Endothelial cell of umbilical vein (primary cell): Measurements from ENCODE around the gene IAPP. TPM values are rescaled to one million over a fixed set of nuclear protein-coding genes. Genes with fewer than 3 reads are reported as not detected.

Experiments used
- BruUV-seq: library from RNA; stranded (reverse); fragments of 400-500 nt; replicated peaks from 2 replicates; lab custom pipeline; 2021; lab: Mats Ljungman, UMichigan
- CTCF ChIA-PET: fragments of 300-600, 350-600 bp; sonication (Branson Sonifier 250); formaldehyde crosslinking; loops from one replicate; lab custom pipeline; 2021; ENCODE audit warnings: antibody characterized with exemption, inconsistent platforms; lab: Charles Lee
- POLR2A ChIA-PET: fragments of 300-600, 350-600 bp; sonication (Branson Sonifier 250); formaldehyde crosslinking; loops from one replicate; lab custom pipeline; 2021; ENCODE audit warnings: antibody characterized with exemption, inconsistent platforms; lab: Charles Lee
- DNase-seq: peaks from one replicate; pipeline ENCODE4 v3.0.0-alpha.2; 2011; ENCODE audit warnings: low read depth, low spot score
- FAIRE-seq: peaks from 2 replicates; lab custom pipeline; 2011; peaks lifted over from hg19 to GRCh38; lab: Jason Lieb, UNC
- H2AFZ ChIP-seq: 2 replicates; pipeline ENCODE4 v1.6.0; 2012; ENCODE audit warnings: low read depth, low read length, control low read depth, inconsistent platforms
- H3K27ac ChIP-seq: 2 replicates; pipeline ENCODE4 v1.5.1; 2011; ENCODE audit warnings: low read depth, mild to moderate bottlenecking, control low read depth, low read length, moderate library complexity; ENCODE audit not compliant: insufficient read depth
- H3K27me3 ChIP-seq, 2 experiments: 2 replicates each; pipeline versions ENCODE4 v1.6.0 to v1.6.1; 2011; ENCODE audit warnings: low read length in 2 of 2, mixed read lengths in 1 of 2; ENCODE audit not compliant: control insufficient read depth in 2 of 2, insufficient read depth in 2 of 2
- H3K36me3 ChIP-seq, 2 experiments: 2 replicates in 1 of 2; 3 replicates in 1 of 2; pipeline ENCODE4 v1.5.1; 2011; ENCODE audit warnings: low read length in 2 of 2, mild to moderate bottlenecking in 1 of 2, moderate library complexity in 1 of 2; ENCODE audit not compliant: control insufficient read depth in 2 of 2, insufficient read depth in 2 of 2; ENCODE audit errors: extremely low read depth in 1 of 2
- H3K4me1 ChIP-seq: 3 replicates; pipeline ENCODE4 v1.5.1; 2011; ENCODE audit warnings: mild to moderate bottlenecking, low read length; ENCODE audit not compliant: control insufficient read depth, insufficient read depth; ENCODE audit errors: extremely low read depth
- H3K4me2 ChIP-seq: 2 replicates; pipeline ENCODE4 v1.6.1; 2011; ENCODE audit warnings: low read length, control low read depth, mixed read lengths; ENCODE audit not compliant: insufficient read depth
- H3K4me3 ChIP-seq, 3 experiments: fragments of 200-600 bp in 1 of 3; sonication (generic), shearing (Covaris generic) in 1 of 3; replicated peaks in 1 of 3; 2 replicates each; pipeline ENCODE4 v1.5.1; 2011 to 2016; ENCODE audit warnings: control low read depth in 3 of 3, low read length in 3 of 3, mild to moderate bottlenecking in 2 of 3, inconsistent platforms in 1 of 3, low read depth in 1 of 3, moderate library complexity in 1 of 3; ENCODE audit not compliant: insufficient read depth in 1 of 3
- H3K79me2 ChIP-seq: 2 replicates; pipeline ENCODE4 v1.6.0; 2012; ENCODE audit warnings: low read length, inconsistent platforms; ENCODE audit not compliant: control insufficient read depth, insufficient read depth
- H3K9ac ChIP-seq: replicated peaks from 2 replicates; pipeline ENCODE3; 2011; ENCODE audit warnings: low read length, control low read depth; ENCODE audit not compliant: insufficient read depth; ENCODE audit errors: extremely low read depth
- H3K9me1 ChIP-seq: replicated peaks from 3 replicates; pipeline ENCODE4 v1.6.0; 2011; ENCODE audit warnings: mild to moderate bottlenecking, low read length; ENCODE audit not compliant: control insufficient read depth, insufficient read depth; ENCODE audit errors: extremely low read depth
- H3K9me3 ChIP-seq: replicated peaks from 2 replicates; pipeline ENCODE4 v1.5.1; 2012; ENCODE audit warnings: low read length, inconsistent platforms; ENCODE audit not compliant: control insufficient read depth, insufficient read depth
- H4K20me1 ChIP-seq: replicated peaks from 2 replicates; pipeline ENCODE3; 2011; ENCODE audit warnings: mild to moderate bottlenecking, low read length; ENCODE audit not compliant: control insufficient read depth, insufficient read depth; ENCODE audit errors: extremely low read depth
- JUN ChIP-seq: IDR thresholded peaks from 2 replicates; pipeline ENCODE4 v1.6.1; 2011; ENCODE audit warnings: borderline replicate concordance, low read depth; ENCODE audit not compliant: insufficient read length, insufficient read depth
- POLR2A ChIP-seq: IDR thresholded peaks from 2 replicates; pipeline ENCODE4 v1.6.1; 2012; ENCODE audit warnings: low read depth, mild to moderate bottlenecking, control low read depth, low read length
- POLR2AphosphoS5 ChIP-seq: IDR thresholded peaks from 2 replicates; pipeline ENCODE4 v1.6.1; 2012; ENCODE audit warnings: low read depth, mild to moderate bottlenecking, control low read depth, low read length, moderate library complexity; ENCODE audit not compliant: insufficient read depth
- dilution Hi-C: fragments of 300-500 bp; cut with MboI; formaldehyde crosslinking; loops from one replicate; pipeline ENCODE4 v1.15.0; 2019; ENCODE audit warnings: low sequenced_read_pairs; ENCODE audit not compliant: extremely low pct_ligation_motif_present
- intact Hi-C: fragments of 100-400 bp; cut with micrococcal nuclease; formaldehyde crosslinking; loops from one replicate; pipeline ENCODE4 v1.10.0; 2022
- polyA plus RNA-seq, 4 experiments: library from polyadenylated mRNA; depleted of rRNA in 3 of 4; stranded (reverse) in 3 of 4; unstranded in 1 of 4; fragments of >200 nt; gene quantifications; 2 replicates each; pipeline versions ENCODE4 v1.2.1 to v1.2.3, GENCODE V29; 2011 to 2012; ENCODE audit warnings: missing spikeins in 1 of 4
- total RNA-seq: library from RNA; stranded (reverse); gene quantifications from 2 replicates; pipeline ENCODE4 v1.2.3, GENCODE V29; 2021

The IAPP gene
- total and polyA plus RNA-seq, 2 donors (not counting 3 experiments of a cell fraction or from before 2014, with no cell fraction given) = not detected

DNA sequence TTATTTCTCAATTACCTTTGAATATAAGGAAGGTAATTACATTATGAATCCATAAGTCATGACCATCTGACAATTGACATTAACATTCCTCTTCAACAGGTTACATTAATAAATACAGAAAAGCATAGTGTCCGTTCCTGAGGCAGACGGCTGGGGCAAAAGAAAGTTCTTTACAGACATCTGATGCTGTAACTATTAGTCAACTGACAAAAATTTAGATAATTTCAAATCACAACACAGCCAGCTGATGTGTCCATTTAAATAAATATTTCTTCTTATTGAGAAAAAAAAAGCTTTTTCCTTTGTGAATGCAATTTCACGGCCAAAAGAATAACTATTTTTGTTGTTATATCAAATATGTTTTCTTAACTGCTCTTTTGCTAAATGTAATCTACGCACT is 55.5 kb downstream of the IAPP start:
- TF ChIP-seq POLR2AphosphoS5 (no peak), POLR2A (peak; percentile 23), JUN (peak; percentile 3)
- Histone ChIP-seq H3K27me3 (no peaks in the 10 kb centered on the region), H3K9ac (peak overlapping the region; percentile 50), H2AFZ (peak overlapping the region; percentile 65), H3K27ac (peak overlapping the region; percentile 77), H4K20me1 (no peaks in the 10 kb centered on the region), H3K36me3 (no peaks in the 10 kb centered on the region), H3K9me3 (no peaks in the 10 kb centered on the region), H3K79me2 (no peaks in the 10 kb centered on the region), H3K4me1 (peaks cover 13% of the 10 kb centered on the region), H3K4me3 (no peak overlapping the region), H3K9me1 (no peaks in the 10 kb centered on the region), H3K4me2 (peak overlapping the region; percentile 62)
- POLR2A ChIA-PET = interaction anchor here (0.6 to 0.7 kb wide), 3 partner anchors 9 to 21 kb away, joined by 3 to 5 read pairs (median 3); partner anchors contain the start of gene PYROXD1
- FAIRE-seq (peak; percentile 8), DNase-seq (peak; percentile 56)
- CTCF ChIA-PET = interaction anchor here (0.8 to 1.7 kb wide), 4 partner anchors 9 to 132 kb away, joined by 3 to 9 read pairs (median 4); partner anchors contain the start of gene PYROXD1
- dilution Hi-C loops = no loop called here
- BruUV-seq = no TSS peak
- intact Hi-C loops = no loop called here

Other genes with a start within 250 kb of the IAPP start
- gene SLCO1B1, start 241.7 kb upstream of the IAPP start, total RNA-seq = not detected in 2 replicates
- gene SLCO1B1, start 241.7 kb upstream of the IAPP start, polyA plus RNA-seq = not detected in 2 replicates
- not detected in 2 replicates for gene SLCO1A2, start 38.0 kb upstream of the IAPP start, total RNA-seq
- gene SLCO1A2, start 38.0 kb upstream of the IAPP start, polyA plus RNA-seq = not detected in 2 replicates
- gene PYROXD1, start 64.8 kb downstream of the IAPP start, total RNA-seq = 10.1 and 12.0 TPM in 2 replicates
- 3.7 and 5.3 TPM in 2 replicates for gene PYROXD1, start 64.8 kb downstream of the IAPP start, polyA plus RNA-seq
- gene RECQL, start 128.7 kb downstream of the IAPP start, total RNA-seq = 50.3 and 51.4 TPM in 2 replicates
- gene RECQL, start 128.7 kb downstream of the IAPP start, polyA plus RNA-seq = 5.7 and 9.3 TPM in 2 replicates
- gene GOLT1B, start 128.9 kb downstream of the IAPP start, total RNA-seq = 50.5 and 59.4 TPM in 2 replicates
- 21.9 and 44.4 TPM in 2 replicates for gene GOLT1B, start 128.9 kb downstream of the IAPP start, polyA plus RNA-seq
- not detected in 2 replicates for gene SPX, start 153.4 kb downstream of the IAPP start, total RNA-seq
- 0.06 TPM in 1 of 2 replicates, not detected in the other for gene SPX, start 153.4 kb downstream of the IAPP start, polyA plus RNA-seq
- gene GYS2, start 231.9 kb downstream of the IAPP start, total RNA-seq = not detected in 2 replicates
- 0.03 and 0.04 TPM in 2 replicates for gene GYS2, start 231.9 kb downstream of the IAPP start, polyA plus RNA-seq